ENCODE measurements around the gene TEK.

The TEK gene

DNA sequence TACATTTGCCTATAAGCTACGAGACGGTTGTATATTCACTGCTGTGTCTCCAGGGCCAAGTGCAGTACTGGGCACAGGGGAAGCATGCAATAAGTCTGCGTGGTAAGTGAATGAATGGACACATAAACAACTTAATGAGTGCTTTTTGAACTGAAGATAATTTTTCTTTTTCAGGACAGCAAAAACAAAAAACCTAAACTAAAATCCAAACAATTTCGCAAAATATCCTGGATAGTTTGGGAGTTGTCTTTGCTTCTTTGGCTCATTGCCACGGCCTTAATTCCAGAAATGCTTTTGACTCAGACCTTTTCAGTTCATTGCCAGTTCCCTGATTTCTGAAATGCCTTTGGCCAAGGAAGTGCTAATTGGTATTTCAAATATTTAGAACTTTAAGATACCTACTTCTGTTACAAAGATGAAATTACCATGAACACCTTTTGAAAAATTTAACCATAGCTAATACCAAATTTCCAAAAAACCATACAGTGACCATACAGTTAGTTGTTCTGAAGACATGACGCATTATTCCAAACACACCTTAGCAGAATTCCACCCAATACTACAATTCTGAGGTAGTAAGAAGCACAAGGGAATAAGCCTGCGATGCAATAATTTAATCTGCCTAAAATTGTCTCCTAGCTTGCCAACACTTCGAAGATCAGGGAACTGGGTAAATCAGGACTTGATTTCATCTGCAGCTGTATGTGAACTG lies 42.8 kb downstream of the TEK start:
- H3K9me3 ChIP-seq (ENCODE audit: control insufficient read depth, low read length) = no peaks in the 10 kb centered on the region
- H3K4me1 ChIP-seq (ENCODE audit: control insufficient read depth, insufficient read depth, low read length, poor library complexity, severe bottlenecking) = peaks cover 23% of the 10 kb centered on the region
- H3K36me3 ChIP-seq (ENCODE audit: control insufficient read depth, insufficient read depth, low read length) = peaks cover 6% of the 10 kb centered on the region
- H3K4me3 ChIP-seq (ENCODE audit: extremely low read depth, insufficient read depth, low read length, poor library complexity, severe bottlenecking) = no peak overlapping the region
- WGBS, 2 experiments (ENCODE audit: insufficient coverage in 2 of 2) = 74 to 92% methylated on average over 2 to 6 of the region's 8 CpGs
- H3K27ac ChIP-seq (ENCODE audit: low read depth, low read length, severe bottlenecking) = peak overlapping the region; percentile 24

DNA sequence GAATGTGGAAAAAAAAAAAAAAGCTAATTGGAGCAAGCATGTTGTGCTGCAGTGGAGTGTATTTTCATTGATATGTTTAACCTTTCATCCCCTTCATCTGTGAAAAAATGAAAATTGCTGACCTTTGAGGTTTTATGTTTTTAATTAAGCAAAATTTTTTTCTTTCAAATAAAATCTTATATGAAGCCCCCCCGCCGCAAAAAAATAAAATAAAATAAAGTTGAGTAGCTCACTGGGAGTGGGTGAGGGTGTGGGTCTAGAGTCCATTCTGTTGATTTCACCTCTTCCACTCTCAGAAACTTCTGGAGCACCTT lies 43.3 kb downstream of the TEK start:
- Histone ChIP-seq H3K4me1 (ENCODE audit: control insufficient read depth, insufficient read depth, low read length, poor library complexity, severe bottlenecking) (peaks cover 23% of the 10 kb centered on the region), H3K36me3 (ENCODE audit: control insufficient read depth, insufficient read depth, low read length) (peaks cover 6% of the 10 kb centered on the region), H3K27ac (ENCODE audit: low read depth, low read length, severe bottlenecking) (peak overlapping the region; percentile 24), H3K9me3 (ENCODE audit: control insufficient read depth, low read length) (no peaks in the 10 kb centered on the region), H3K4me3 (ENCODE audit: extremely low read depth, insufficient read depth, low read length, poor library complexity, severe bottlenecking) (no peak overlapping the region)
- no CpG with 5 or more reads among the region's 2 CpGs for WGBS, 2 experiments (ENCODE audit: insufficient coverage in 2 of 2)

DNA sequence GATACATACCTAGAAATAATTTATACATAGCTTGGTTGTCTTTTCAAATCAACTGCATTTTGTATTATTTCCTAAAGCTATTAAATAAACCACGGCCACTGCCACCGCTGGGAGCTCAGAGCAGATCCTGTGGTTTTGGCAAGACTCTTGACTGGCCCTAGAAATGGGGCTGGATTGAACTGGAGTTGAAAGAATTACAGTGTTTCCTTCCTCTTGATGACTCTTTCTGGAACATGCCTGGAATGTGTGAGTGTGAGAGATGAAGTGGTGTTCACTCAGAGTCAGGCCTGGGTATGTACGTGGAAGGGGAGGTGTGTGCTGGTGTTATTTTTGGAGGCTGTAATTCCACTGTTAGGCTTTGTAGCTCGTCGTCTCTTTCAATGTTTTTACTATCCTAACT lies 45.9 kb downstream of the TEK start:
- 67 to 100% methylated on average over 1 to 2 of the region's 5 CpGs for WGBS, 2 experiments (ENCODE audit: insufficient coverage in 2 of 2)
- Histone ChIP-seq H3K4me3 (ENCODE audit: extremely low read depth, insufficient read depth, low read length, poor library complexity, severe bottlenecking) (no peak overlapping the region), H3K4me1 (ENCODE audit: control insufficient read depth, insufficient read depth, low read length, poor library complexity, severe bottlenecking) (peaks cover 22% of the 10 kb centered on the region), H3K27ac (ENCODE audit: low read depth, low read length, severe bottlenecking) (peak overlapping the region; percentile 70), H3K9me3 (ENCODE audit: control insufficient read depth, low read length) (no peaks in the 10 kb centered on the region), H3K36me3 (ENCODE audit: control insufficient read depth, insufficient read depth, low read length) (peaks cover 20% of the 10 kb centered on the region)

DNA sequence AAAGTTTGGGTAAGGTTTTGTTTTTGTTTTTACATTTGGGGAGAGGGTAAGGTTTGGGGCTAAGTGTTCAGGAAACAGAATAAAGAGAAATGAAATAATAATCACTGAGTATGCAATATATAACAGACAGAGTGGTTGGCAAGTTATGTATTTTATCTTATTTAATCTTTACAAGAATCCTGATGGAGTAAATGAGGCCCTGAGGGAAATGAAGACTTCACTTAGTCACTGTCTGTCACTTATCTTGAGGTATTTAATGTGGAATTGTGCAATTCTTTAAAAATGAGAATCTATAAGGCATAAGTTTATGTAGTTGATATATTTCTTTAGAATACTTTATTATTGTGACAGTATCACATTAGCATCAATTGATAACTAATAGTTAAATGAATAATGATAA lies 48.1 kb downstream of the TEK start:
- Histone ChIP-seq H3K9me3 (ENCODE audit: control insufficient read depth, low read length) (no peaks in the 10 kb centered on the region), H3K27ac (ENCODE audit: low read depth, low read length, severe bottlenecking) (no peak overlapping the region), H3K4me1 (ENCODE audit: control insufficient read depth, insufficient read depth, low read length, poor library complexity, severe bottlenecking) (peaks cover 11% of the 10 kb centered on the region), H3K4me3 (ENCODE audit: extremely low read depth, insufficient read depth, low read length, poor library complexity, severe bottlenecking) (no peak overlapping the region), H3K36me3 (ENCODE audit: control insufficient read depth, insufficient read depth, low read length) (peaks cover 21% of the 10 kb centered on the region)

DNA sequence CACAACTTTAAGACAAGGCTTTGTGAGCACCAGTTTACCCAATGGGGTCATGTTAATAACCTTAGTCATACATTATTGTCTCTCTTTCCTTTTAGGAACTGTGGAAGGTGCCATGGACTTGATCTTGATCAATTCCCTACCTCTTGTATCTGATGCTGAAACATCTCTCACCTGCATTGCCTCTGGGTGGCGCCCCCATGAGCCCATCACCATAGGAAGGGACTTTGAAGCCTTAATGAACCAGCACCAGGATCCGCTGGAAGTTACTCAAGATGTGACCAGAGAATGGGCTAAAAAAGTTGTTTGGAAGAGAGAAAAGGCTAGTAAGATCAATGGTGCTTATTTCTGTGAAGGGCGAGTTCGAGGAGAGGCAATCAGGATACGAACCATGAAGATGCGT lies 48.7 kb downstream of the TEK start:
- Histone ChIP-seq H3K9me3 (ENCODE audit: control insufficient read depth, low read length) (no peaks in the 10 kb centered on the region), H3K27ac (ENCODE audit: low read depth, low read length, severe bottlenecking) (no peak overlapping the region), H3K4me1 (ENCODE audit: control insufficient read depth, insufficient read depth, low read length, poor library complexity, severe bottlenecking) (peaks cover 8% of the 10 kb centered on the region), H3K36me3 (ENCODE audit: control insufficient read depth, insufficient read depth, low read length) (peaks cover 22% of the 10 kb centered on the region), H3K4me3 (ENCODE audit: extremely low read depth, insufficient read depth, low read length, poor library complexity, severe bottlenecking) (no peak overlapping the region)
- 96 to 100% methylated on average over 6 of the region's 6 CpGs for WGBS, 2 experiments (ENCODE audit: insufficient coverage in 2 of 2)

DNA sequence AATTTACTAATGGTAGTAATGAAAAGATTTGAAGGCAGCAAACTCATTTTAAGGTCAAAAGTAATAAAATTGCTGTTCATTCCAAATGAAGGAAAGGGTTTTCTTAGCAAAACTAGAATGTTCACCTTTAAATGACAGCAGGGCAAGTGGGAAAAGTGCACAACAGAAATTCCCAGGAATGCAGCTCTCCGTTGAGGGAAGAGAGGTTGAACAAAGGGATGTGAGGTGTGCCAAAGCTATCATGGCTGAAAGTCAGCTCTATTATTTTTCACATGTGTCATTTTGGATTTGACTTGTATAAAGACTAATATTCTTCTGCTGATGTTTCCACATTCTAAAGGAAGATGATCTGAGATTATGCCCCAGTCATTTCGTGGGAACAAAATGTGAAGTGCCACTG lies 51.6 kb downstream of the TEK start:
- Histone ChIP-seq H3K9me3 (ENCODE audit: control insufficient read depth, low read length) (no peaks in the 10 kb centered on the region), H3K36me3 (ENCODE audit: control insufficient read depth, insufficient read depth, low read length) (peaks cover 30% of the 10 kb centered on the region), H3K4me1 (ENCODE audit: control insufficient read depth, insufficient read depth, low read length, poor library complexity, severe bottlenecking) (peaks cover 5% of the 10 kb centered on the region), H3K27ac (ENCODE audit: low read depth, low read length, severe bottlenecking) (no peak overlapping the region), H3K4me3 (ENCODE audit: extremely low read depth, insufficient read depth, low read length, poor library complexity, severe bottlenecking) (no peak overlapping the region)
- 100% methylated on average over 2 of the region's 2 CpGs; no CpG with 5 or more reads in 1 of the 2 experiments for WGBS, 2 experiments (ENCODE audit: insufficient coverage in 2 of 2)

DNA sequence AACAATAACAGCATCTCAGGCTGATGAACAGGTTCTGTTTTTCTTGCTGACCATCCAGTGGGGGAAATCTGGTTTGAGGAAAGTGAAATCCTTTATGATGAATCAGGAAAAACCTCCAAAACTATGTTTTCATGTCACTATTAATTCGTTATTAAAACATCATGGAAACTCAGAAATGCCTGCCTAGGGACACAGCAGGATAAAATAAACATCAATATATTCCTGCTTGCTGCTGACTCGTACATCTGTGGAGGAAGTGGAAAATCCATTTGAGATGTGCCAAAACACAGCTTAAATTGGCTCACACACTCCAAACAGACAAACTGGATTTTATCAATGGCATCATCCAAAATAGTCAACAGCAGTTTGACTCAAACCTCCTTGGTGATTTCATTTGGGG lies 53.0 kb downstream of the TEK start:
- WGBS, 2 experiments (ENCODE audit: insufficient coverage in 2 of 2) = 80 to 100% methylated on average over 1 of the region's 2 CpGs

DNA sequence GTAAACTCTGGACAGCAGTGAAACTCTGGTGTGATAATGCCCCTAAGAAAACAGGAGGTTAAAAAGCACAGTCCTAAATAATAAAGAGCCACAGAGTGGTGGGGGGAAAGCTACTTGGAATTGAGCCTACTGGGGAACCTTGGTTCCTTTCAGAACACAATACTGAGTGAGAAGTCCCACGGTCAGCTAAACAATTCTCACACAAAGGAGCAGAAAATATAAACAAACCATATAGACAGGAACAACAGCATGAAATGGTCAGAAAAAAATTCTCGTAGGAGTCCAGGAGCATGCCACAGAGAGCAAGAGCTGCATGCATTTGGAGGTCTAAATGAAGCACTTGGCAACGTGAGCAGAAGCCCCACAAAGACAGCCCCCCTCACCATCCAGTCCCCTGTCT lies 56.0 kb downstream of the TEK start:
- Histone ChIP-seq H3K9me3 (ENCODE audit: control insufficient read depth, low read length) (no peaks in the 10 kb centered on the region), H3K36me3 (ENCODE audit: control insufficient read depth, insufficient read depth, low read length) (peaks cover 39% of the 10 kb centered on the region), H3K27ac (ENCODE audit: low read depth, low read length, severe bottlenecking) (peak overlapping the region; percentile 43), H3K4me3 (ENCODE audit: extremely low read depth, insufficient read depth, low read length, poor library complexity, severe bottlenecking) (no peak overlapping the region), H3K4me1 (ENCODE audit: control insufficient read depth, insufficient read depth, low read length, poor library complexity, severe bottlenecking) (peaks cover 9% of the 10 kb centered on the region)
- 85 to 100% methylated on average over 1 to 2 of the region's 3 CpGs for WGBS, 2 experiments (ENCODE audit: insufficient coverage in 2 of 2)

More for the DNA sequence above, 53.0 kb downstream of the TEK start:
- Histone ChIP-seq H3K27ac (ENCODE audit: low read depth, low read length, severe bottlenecking) (no peak overlapping the region), H3K4me3 (ENCODE audit: extremely low read depth, insufficient read depth, low read length, poor library complexity, severe bottlenecking) (no peak overlapping the region), H3K9me3 (ENCODE audit: control insufficient read depth, low read length) (no peaks in the 10 kb centered on the region), H3K36me3 (ENCODE audit: control insufficient read depth, insufficient read depth, low read length) (peaks cover 34% of the 10 kb centered on the region), H3K4me1 (ENCODE audit: control insufficient read depth, insufficient read depth, low read length, poor library complexity, severe bottlenecking) (peaks cover 9% of the 10 kb centered on the region)

DNA sequence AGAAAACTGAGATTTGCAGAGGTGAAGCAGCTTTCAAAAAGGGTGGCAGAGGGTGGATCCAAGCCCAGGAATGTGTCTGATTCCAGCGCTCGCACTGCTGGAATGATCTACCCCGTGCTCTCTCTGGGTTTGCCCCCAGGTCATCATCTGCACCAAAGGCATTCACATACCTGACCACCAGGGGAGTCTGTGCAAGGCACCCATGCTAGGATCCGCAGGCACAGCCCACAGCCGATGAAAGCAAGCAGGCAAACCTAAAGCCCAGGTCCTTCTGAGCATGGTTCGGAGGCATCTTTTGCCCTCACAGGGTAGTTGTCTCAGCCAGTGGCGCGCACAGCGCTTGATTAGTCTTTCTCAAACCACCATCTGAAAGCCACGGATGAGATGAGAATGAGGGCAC lies 56.6 kb downstream of the TEK start:
- H3K36me3 ChIP-seq (ENCODE audit: control insufficient read depth, insufficient read depth, low read length) = peaks cover 40% of the 10 kb centered on the region
- no peaks in the 10 kb centered on the region for H3K9me3 ChIP-seq (ENCODE audit: control insufficient read depth, low read length)
- no peak overlapping the region for H3K27ac ChIP-seq (ENCODE audit: low read depth, low read length, severe bottlenecking)
- H3K4me1 ChIP-seq (ENCODE audit: control insufficient read depth, insufficient read depth, low read length, poor library complexity, severe bottlenecking) = peaks cover 9% of the 10 kb centered on the region
- WGBS, 2 experiments (ENCODE audit: insufficient coverage in 2 of 2) = 91 to 96% methylated on average over 9 to 10 of the region's 10 CpGs
- no peak overlapping the region for H3K4me3 ChIP-seq (ENCODE audit: extremely low read depth, insufficient read depth, low read length, poor library complexity, severe bottlenecking)

DNA sequence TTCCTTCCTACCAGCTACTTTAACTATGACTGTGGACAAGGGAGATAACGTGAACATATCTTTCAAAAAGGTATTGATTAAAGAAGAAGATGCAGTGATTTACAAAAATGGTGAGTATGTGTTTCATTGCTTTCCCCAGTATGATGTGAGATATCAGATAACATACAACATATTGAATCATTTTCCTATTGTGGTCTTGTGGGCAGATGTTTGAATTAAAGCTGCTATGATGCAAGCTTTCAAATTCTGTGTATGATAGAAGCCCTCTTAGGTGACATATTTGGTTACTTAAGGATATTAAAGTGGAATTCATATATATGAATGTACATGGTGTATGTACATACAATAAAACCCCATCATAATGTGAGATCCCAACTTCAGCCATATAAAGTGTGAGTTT lies 59.5 kb downstream of the TEK start:
- no peak overlapping the region for H3K4me3 ChIP-seq (ENCODE audit: extremely low read depth, insufficient read depth, low read length, poor library complexity, severe bottlenecking)
- WGBS, 2 experiments (ENCODE audit: insufficient coverage in 2 of 2) = no CpG with 5 or more reads among the region's 1 CpG
- no peak overlapping the region for H3K27ac ChIP-seq (ENCODE audit: low read depth, low read length, severe bottlenecking)
- peaks cover 57% of the 10 kb centered on the region for H3K36me3 ChIP-seq (ENCODE audit: control insufficient read depth, insufficient read depth, low read length)
- H3K9me3 ChIP-seq (ENCODE audit: control insufficient read depth, low read length) = no peaks in the 10 kb centered on the region
- peaks cover 9% of the 10 kb centered on the region for H3K4me1 ChIP-seq (ENCODE audit: control insufficient read depth, insufficient read depth, low read length, poor library complexity, severe bottlenecking)

DNA sequence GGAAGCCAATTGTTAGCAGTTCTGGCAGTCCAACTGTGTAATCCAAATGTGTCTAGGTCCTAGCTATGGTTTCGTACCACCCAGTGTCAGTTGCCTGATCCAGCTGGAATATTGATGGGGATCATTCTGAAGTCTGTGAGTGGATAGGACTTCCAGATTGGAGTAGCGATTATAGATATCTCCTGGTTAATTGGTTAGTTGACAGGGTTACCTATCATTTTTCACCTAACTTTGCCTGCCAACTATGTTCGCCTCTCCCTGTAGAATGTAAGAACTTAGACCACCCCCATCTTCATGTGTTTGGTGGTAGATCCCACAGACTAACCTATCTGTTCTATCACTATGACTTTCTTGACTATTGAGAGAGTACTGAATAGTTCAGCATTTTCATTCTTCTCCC lies 59.9 kb downstream of the TEK start:
- Histone ChIP-seq H3K27ac (ENCODE audit: low read depth, low read length, severe bottlenecking) (no peak overlapping the region), H3K4me1 (ENCODE audit: control insufficient read depth, insufficient read depth, low read length, poor library complexity, severe bottlenecking) (peaks cover 9% of the 10 kb centered on the region), H3K4me3 (ENCODE audit: extremely low read depth, insufficient read depth, low read length, poor library complexity, severe bottlenecking) (no peak overlapping the region), H3K36me3 (ENCODE audit: control insufficient read depth, insufficient read depth, low read length) (peaks cover 60% of the 10 kb centered on the region), H3K9me3 (ENCODE audit: control insufficient read depth, low read length) (no peaks in the 10 kb centered on the region)
- WGBS, 2 experiments (ENCODE audit: insufficient coverage in 2 of 2) = 100% methylated on average over 1 of the region's 3 CpGs; no CpG with 5 or more reads in 1 of the 2 experiments
